Neural crest cell (in vitro differentiated cells): Measurements from ENCODE around the gene FCER2. TPM values are rescaled to one million over a fixed set of nuclear protein-coding genes. Genes with fewer than 3 reads are reported as not detected.

Experiments
- total RNA-seq: library from RNA; stranded (reverse); gene quantifications from 2 replicates; pipeline ENCODE4 v1.2.1, GENCODE V29; 2021

The FCER2 gene
- total RNA-seq, 1 donor from 2014 or later: not detected

Other genes starting within 250 kb of the FCER2 start
- gene PEX11G, start 213.1 kb downstream of the FCER2 start, total RNA-seq: 2.3 and 3.4 TPM in 2 replicates
- 75.6 and 76.2 TPM in 2 replicates for gene ZNF358, start 186.0 kb downstream of the FCER2 start, total RNA-seq
- gene MCOLN1, start 179.5 kb downstream of the FCER2 start, total RNA-seq: 24.4 and 26.7 TPM in 2 replicates
- 72.1 and 74.7 TPM in 2 replicates for gene PNPLA6, start 166.4 kb downstream of the FCER2 start, total RNA-seq
- 10.3 and 13.7 TPM in 2 replicates for gene CAMSAP3, start 106.3 kb downstream of the FCER2 start, total RNA-seq
- 47.0 and 47.8 TPM in 2 replicates for gene XAB2, start 72.6 kb downstream of the FCER2 start, total RNA-seq
- 141 and 165 TPM in 2 replicates for gene PET100, start 72.3 kb downstream of the FCER2 start, total RNA-seq
- gene PCP2, start 68.4 kb downstream of the FCER2 start, total RNA-seq: not detected in 2 replicates
- gene STXBP2, start 65.0 kb downstream of the FCER2 start, total RNA-seq: 4.6 and 5.2 TPM in 2 replicates
- gene RETN, start 33.1 kb downstream of the FCER2 start, total RNA-seq: not detected in 2 replicates
- not detected in 2 replicates for gene MCEMP1, start 25.0 kb downstream of the FCER2 start, total RNA-seq
- gene TRAPPC5, start 21.3 kb downstream of the FCER2 start, total RNA-seq: 83.8 and 87.2 TPM in 2 replicates
- not detected in 2 replicates for gene CLEC4G, start 30.0 kb upstream of the FCER2 start, total RNA-seq
- gene CD209, start 45.4 kb upstream of the FCER2 start, total RNA-seq: not detected in 2 replicates
- gene CLEC4M, start 61.1 kb upstream of the FCER2 start, total RNA-seq: not detected in 2 replicates
- 17.8 and 19.5 TPM in 2 replicates for gene EVI5L, start 128.1 kb upstream of the FCER2 start, total RNA-seq
- 20.9 and 21.8 TPM in 2 replicates for gene PRR36, start 172.3 kb upstream of the FCER2 start, total RNA-seq
- 0.51 and 1.0 TPM in 2 replicates for gene LRRC8E, start 186.4 kb upstream of the FCER2 start, total RNA-seq
- 48.1 and 50.7 TPM in 2 replicates for gene MAP2K7, start 201.7 kb upstream of the FCER2 start, total RNA-seq
- gene TGFBR3L, start 212.7 kb upstream of the FCER2 start, total RNA-seq: 0.32 and 0.44 TPM in 2 replicates
- 19.1 and 19.5 TPM in 2 replicates for gene SNAPC2, start 218.2 kb upstream of the FCER2 start, total RNA-seq
- 129 and 130 TPM in 2 replicates for gene CTXN1, start 224.0 kb upstream of the FCER2 start, total RNA-seq
- gene TIMM44, start 241.5 kb upstream of the FCER2 start, total RNA-seq: 95.9 and 97.6 TPM in 2 replicates